Measurements from ENCODE around the gene APELA.

GRCh38 chr4:164904941-164905340 is 28.0 kb downstream of the APELA start:
- no peak for TF ChIP-seq CTCF (IDR thresholded peaks at IDR 0.05; ENCODE audit: poor library complexity, severe bottlenecking)
- no peak for TF ChIP-seq TAF1 (IDR thresholded peaks at IDR 0.05; ENCODE audit: low read depth)
- no peak for TF ChIP-seq POLR2AphosphoS5 (IDR thresholded peaks at IDR 0.05)
- no peak for TF ChIP-seq MXI1 (conservative IDR thresholded peaks at IDR 0.05; ENCODE audit: poor library complexity, severe bottlenecking)

All from neural cell (in vitro differentiated cells).